K562 (cell line): ENCODE measurements around the gene FAM53A. TPM values are rescaled to one million over a fixed set of nuclear protein-coding genes. Genes with fewer than 3 reads are reported as not detected.
A peak's percentile ranks its signal among the peaks of the same experiment; 100 is the strongest.

Source experiments
- ATAC-seq: fragments of 200-7000 bp; cut with Tn5 transposase; 3 replicates; pipeline ENCODE4 v1.9.1; 2020; ENCODE audit warnings: moderate library complexity
- BruUV-seq: library from RNA; stranded (reverse); fragments of 400-500 nt; replicated peaks from 2 replicates; lab custom pipeline; 2021; lab: Mats Ljungman, UMichigan
- CTCF ChIA-PET: fragments of 300-600 bp; formaldehyde crosslinking; extraction: SDS; loops from one replicate; lab custom pipeline; 2021; ENCODE audit warnings: low intra/inter-chr PET ratio; lab: Yijun Ruan, JAX
- POLR2A ChIA-PET: fragments of 300-600, 350-650 bp; sonication (Branson Sonifier 250); formaldehyde crosslinking; extraction: SDS; loops from one replicate; lab custom pipeline; 2021; ENCODE audit warnings: antibody characterized with exemption, inconsistent platforms; lab: Yijun Ruan, JAX
- DNase-seq, 4 experiments: peaks; one replicate each; pipeline versions ENCODE4 v3.0.0 to v3.0.0-alpha.2; 2011 to 2018; ENCODE audit warnings: low spot score in 3 of 4, mixed read lengths in 3 of 4; ENCODE audit errors: extremely low read depth in 1 of 4
- FAIRE-seq: peaks from 2 replicates; lab custom pipeline; 2011; peaks lifted over from hg19 to GRCh38; lab: Jason Lieb, UNC
- H2AFZ ChIP-seq: 2 replicates; pipeline ENCODE4 v1.6.0; 2011; ENCODE audit warnings: low read depth, low read length, control low read depth, inconsistent platforms
- H3K27ac ChIP-seq: fragments of 200-600 bp; 3 replicates; pipeline ENCODE4 v1.8.0; 2011; ENCODE audit warnings: low read depth, mild to moderate bottlenecking, control low read depth, inconsistent platforms, low read length, moderate library complexity, mixed read lengths; ENCODE audit errors: extremely low read depth
- H3K27me3 ChIP-seq, 2 experiments: fragments of 300-600 bp in 1 of 2; 2 replicates in 1 of 2; 3 replicates in 1 of 2; pipeline versions ENCODE4 v1.6.0 to v1.8.0; 2011; ENCODE audit warnings: inconsistent platforms in 2 of 2, low read length in 2 of 2, mild to moderate bottlenecking in 1 of 2, mixed read lengths in 1 of 2, moderate library complexity in 1 of 2; ENCODE audit not compliant: control insufficient read depth in 2 of 2, insufficient read depth in 2 of 2
- H3K36me3 ChIP-seq: fragments of 300-600 bp; 3 replicates; pipeline ENCODE4 v1.8.0; 2011; ENCODE audit warnings: mild to moderate bottlenecking, low read length, inconsistent platforms; ENCODE audit not compliant: control insufficient read depth, insufficient read depth
- H3K4me1 ChIP-seq, 2 experiments: fragments of 200-600 bp in 1 of 2; replicated peaks in 1 of 2; 2 replicates in 1 of 2; 3 replicates in 1 of 2; pipeline versions ENCODE4 v1.5.1 to v1.8.0; 2011; ENCODE audit warnings: inconsistent platforms in 2 of 2, low read length in 2 of 2, mild to moderate bottlenecking in 1 of 2, mixed read lengths in 1 of 2, moderate library complexity in 1 of 2; ENCODE audit not compliant: control insufficient read depth in 2 of 2, insufficient read depth in 2 of 2
- H3K4me2 ChIP-seq: 2 replicates; pipeline ENCODE4 v1.6.1; 2011; ENCODE audit warnings: low read length, control low read depth, inconsistent platforms, mixed read lengths; ENCODE audit not compliant: insufficient read depth
- H3K4me3 ChIP-seq: fragments of 200-600 bp; sonication (generic), shearing (Covaris generic); 2 replicates; pipeline ENCODE4 v1.5.1; 2016; ENCODE audit warnings: control low read depth, inconsistent platforms
- H3K79me2 ChIP-seq: fragments of 200-600 bp; 3 replicates; pipeline ENCODE4 v1.8.0; 2011; ENCODE audit warnings: low read length, inconsistent platforms; ENCODE audit not compliant: control insufficient read depth, insufficient read depth
- H3K9ac ChIP-seq, 2 experiments: 2 replicates each; pipeline versions ENCODE4 v1.6.0 to v1.6.1; 2011; ENCODE audit warnings: low read depth in 2 of 2, low read length in 2 of 2, control low read depth in 1 of 2, inconsistent platforms in 1 of 2, mild to moderate bottlenecking in 1 of 2, mixed read lengths in 1 of 2; ENCODE audit not compliant: insufficient read depth in 1 of 2
- H3K9me1 ChIP-seq: one replicate; pipeline ENCODE4 v1.6.0; 2011; ENCODE audit warnings: inconsistent platforms, mild to moderate bottlenecking, low read length, moderate library complexity; ENCODE audit not compliant: control insufficient read depth, insufficient read depth
- H3K9me3 ChIP-seq: replicated peaks from 2 replicates; pipeline ENCODE4 v1.5.1; 2011; ENCODE audit warnings: low read depth, low read length, inconsistent platforms; ENCODE audit not compliant: control insufficient read depth, insufficient read depth
- H4K20me1 ChIP-seq: replicated peaks from 2 replicates; pipeline ENCODE4 v1.6.1; 2011; ENCODE audit warnings: low read length, inconsistent platforms, mixed read lengths; ENCODE audit not compliant: control insufficient read depth, insufficient read depth
- CHD4 ChIP-seq: fragments of 200-600 bp; sonication (generic); IDR thresholded peaks from 3 replicates; pipeline ENCODE4 v1.6.1; 2012; ENCODE audit warnings: low read depth, mild to moderate bottlenecking, mixed read lengths, low read length, inconsistent platforms; ENCODE audit not compliant: insufficient read depth, insufficient replicate concordance, poor library complexity, severe bottlenecking
- GTF2E2 ChIP-seq: fragments of 200-800 bp; sonication (Bioruptor generic); IDR thresholded peaks from 2 replicates; pipeline ENCODE4 v1.6.1; 2016; ENCODE audit warnings: missing genetic modification characterization, missing compliant biosample characterization
- POLR2AphosphoS2 ChIP-seq: IDR thresholded peaks from 2 replicates; pipeline ENCODE4 v1.6.1; 2012; ENCODE audit warnings: low read length, improper control_type of control experiment
- TAF9B ChIP-seq: fragments of 450-650 bp; IDR thresholded peaks from 2 replicates; pipeline ENCODE4 v1.6.1; 2018; ENCODE audit warnings: mild to moderate bottlenecking; ENCODE audit not compliant: partially characterized antibody
- THRB ChIP-seq: fragments of 450-650 bp; formaldehyde crosslinking; conservative IDR thresholded peaks from 2 replicates; pipeline ENCODE4 v1.4.0; 2022; ENCODE audit warnings: mild to moderate bottlenecking, missing genetic modification characterization
- ZBTB40 ChIP-seq, 2 experiments: fragments of 450-650 bp in 1 of 2; sonication (generic) in 1 of 2; formaldehyde crosslinking in 1 of 2; IDR thresholded peaks; 2 replicates each; pipeline versions ENCODE4 v1.7.1 to v1.9.0; 2016 to 2022; ENCODE audit warnings: inconsistent platforms in 1 of 2, mild to moderate bottlenecking in 1 of 2, missing genetic modification reagents in 1 of 2
- WGBS: fragments of 100-300 bp; shearing (Covaris generic); methylation state at CpG from one replicate; pipeline ENCODE4 v1.1.6; 2016; ENCODE audit warnings: low coverage, mixed read lengths; ENCODE audit not compliant: insufficient coverage; ENCODE audit errors: missing lambda C conversion rate; 5-methylcytosine and 5-hydroxymethylcytosine counted together
- in situ Hi-C: fragments of 300-500 bp; cut with MboI; formaldehyde crosslinking; loops from 4 replicates; pipeline ENCODE4 v1.15.0; 2018; ENCODE audit warnings: inconsistent platforms, mixed read lengths
- intact Hi-C: fragments of 100-400 bp; cut with micrococcal nuclease; formaldehyde crosslinking; loops from 2 replicates; pipeline ENCODE4 v1.14.2; 2022
- polyA plus RNA-seq, 8 experiments: library from polyadenylated mRNA; depleted of rRNA in 4 of 8; stranded (reverse) in 5 of 8; unstranded in 3 of 8; fragments of >200 nt; fragmentation: Nextera tagmentation in 2 of 8; fragmentation: Illumina TruSeq in 1 of 8; extraction: Ambion mirVana in 2 of 8; extraction: Trizol in 1 of 8; gene quantifications; 2 replicates each; pipeline versions ENCODE4 v1.2.1 to v1.2.3, GENCODE V29; 2011 to 2014; ENCODE audit warnings: inconsistent platforms in 1 of 8, missing spikeins in 1 of 8
- total RNA-seq, 7 experiments: library from RNA; depleted of rRNA in 6 of 7; stranded (reverse); fragments of >200 nt in 6 of 7; fragmentation: Illumina TruSeq in 2 of 7; extraction: Trizol in 2 of 7; gene quantifications; 2 replicates each; pipeline versions ENCODE4 v1.2.1 to v1.2.3, GENCODE V29; 2011 to 2021; ENCODE audit warnings: low replicate concordance in 1 of 7
- TF ChIP-seq, protein P1 (sequence below): fragments of 250-450 bp; sonication (Bioruptor Pico); IDR thresholded peaks from 2 replicates; pipeline ENCODE4 v1.9.0; 2021; ENCODE audit warnings: mild to moderate bottlenecking

FAM53A gene
- total and polyA plus RNA-seq, 9 of the 15 experiments (the other 6 are each of a cell fraction or from before 2014, with no cell fraction given), result 0.53 to 2.7 (median 1.4) TPM; not detected in 2

- CTCF ChIA-PET, result no interaction called here
- intact Hi-C loops, result loop anchor here (10.0 kb wide), 1 partner anchor 367 kb away; no protein-coding TSS in a partner anchor
- peak in 3 of 4 experiments; percentile 47 to 75 (median 74) for DNase-seq
- TF ChIP-seq THRB, result no peak
- TF ChIP-seq ZBTB40 (IDR thresholded peaks at IDR 0.05), result peak; percentile 22; the same call in 1 of the 2 replicates
- no peak for TF ChIP-seq ZBTB40 (CRISPR knock-in tag; IDR thresholded peaks at IDR 0.05)
- no peak for TF ChIP-seq GTF2E2
- TF ChIP-seq CHD4, result no peak
- TF ChIP-seq POLR2AphosphoS2, result no peak
- TF ChIP-seq TAF9B, result no peak
- TF ChIP-seq, protein P1, sequence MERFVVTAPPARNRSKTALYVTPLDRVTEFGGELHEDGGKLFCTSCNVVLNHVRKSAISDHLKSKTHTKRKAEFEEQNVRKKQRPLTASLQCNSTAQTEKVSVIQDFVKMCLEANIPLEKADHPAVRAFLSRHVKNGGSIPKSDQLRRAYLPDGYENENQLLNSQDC (CRISPR knock-in tag), result no peak
Observed at GRCh38 chr4:1721666-1722550, 37.8 kb upstream of the FAM53A start.

More at GRCh38 chr4:1721666-1722550, 37.8 kb upstream of the FAM53A start:
- Histone ChIP-seq H3K27me3 (no peaks in the 10 kb centered on the region), H2AFZ (0 out of 2 replicates have a peak overlapping the region, but pooled peaks have one; percentile 41), H3K9ac (peak overlapping the region; percentile 90 to 95), H4K20me1 (peaks cover 14% of the 10 kb centered on the region), H3K27ac (peak overlapping the region; percentile 95), H3K36me3 (peaks cover 63% of the 10 kb centered on the region; the same call in 2 of the 3 replicates), H3K9me1 (no peaks in the 10 kb centered on the region), H3K4me3 (peak overlapping the region; percentile 98), H3K9me3 (no peaks in the 10 kb centered on the region), H3K4me1 (peaks cover 10 to 62% of the 10 kb centered on the region in 2 experiments; a peak in 4 of 5 replicates), H3K79me2 (peaks cover 84% of the 10 kb centered on the region), H3K4me2 (peak overlapping the region; percentile 77)
- POLR2A ChIA-PET, result interaction anchor here (0.6 to 4.7 kb wide), 10 partner anchors 8 to 94 kb away, joined by 3 to 32 read pairs (median 5); partner anchors contain the start of gene SLBP
- FAIRE-seq, result no peak
- BruUV-seq, result no TSS peak
- 2% methylated on average over 41 of the region's 61 CpGs for WGBS
- in situ Hi-C loops, result no loop called here
- ATAC-seq, result peak; percentile 11
